Measurements from ENCODE around the gene PPY.
"Not testable (repeated sequence)": the region's sequence is repeated elsewhere in the genome, so short reads cannot be mapped to it uniquely, and the experiment has no call there.

Gene PPY

GRCh38 chr17:43898446-43898845 is 43.8 kb downstream of the PPY start:
- Histone ChIP-seq H4K20me1 (ENCODE audit: insufficient read depth, low read length, poor library complexity, severe bottlenecking) (no peaks in the 10 kb centered on the region), H3K36me3 (ENCODE audit: insufficient read depth, low read length) (no peaks in the 10 kb centered on the region), H3K4me2 (ENCODE audit: low read depth, low read length, poor library complexity, severe bottlenecking) (peak overlapping the region; percentile 31), H3K4me1 (ENCODE audit: insufficient read depth, low read length, poor library complexity, severe bottlenecking) (peaks cover 25% of the 10 kb centered on the region), H3K9ac (ENCODE audit: low read depth, low read length, poor library complexity, severe bottlenecking) (no peak overlapping the region), H3F3A (ENCODE audit: low read depth) (no peaks in the 10 kb centered on the region), H3K4me3 (ENCODE audit: low read length, poor library complexity, severe bottlenecking) (no peak overlapping the region), H2AFZ (ENCODE audit: low read length) (no peak overlapping the region), H3K27me3 (ENCODE audit: insufficient read depth, low read length, poor library complexity, severe bottlenecking) (no peaks in the 10 kb centered on the region), H3K79me2 (ENCODE audit: insufficient read depth, low read length) (peaks cover 5% of the 10 kb centered on the region; the same call in 1 of the 2 replicates), H3K9me3 (ENCODE audit: insufficient read depth, low read depth, low read length) (no peaks in the 10 kb centered on the region), H3K9me2 (replicated peaks; ENCODE audit: low read depth, low read length) (no peaks in the 10 kb centered on the region)
- TF ChIP-seq EZH2phosphoT487 (IDR thresholded peaks at IDR 0.05; ENCODE audit: borderline replicate concordance) (no peak), CTCF (conservative IDR thresholded peaks at IDR 0.05; ENCODE audit: low read length) (no peak)

- Histone ChIP-seq H3K9me3 (ENCODE audit: insufficient read depth, low read depth, low read length) (no peaks in the 10 kb centered on the region), H4K20me1 (ENCODE audit: insufficient read depth, low read length, poor library complexity, severe bottlenecking) (no peaks in the 10 kb centered on the region)
Observed at GRCh38 chr17:43897831-43898230, 44.4 kb downstream of the PPY start.

DNA sequence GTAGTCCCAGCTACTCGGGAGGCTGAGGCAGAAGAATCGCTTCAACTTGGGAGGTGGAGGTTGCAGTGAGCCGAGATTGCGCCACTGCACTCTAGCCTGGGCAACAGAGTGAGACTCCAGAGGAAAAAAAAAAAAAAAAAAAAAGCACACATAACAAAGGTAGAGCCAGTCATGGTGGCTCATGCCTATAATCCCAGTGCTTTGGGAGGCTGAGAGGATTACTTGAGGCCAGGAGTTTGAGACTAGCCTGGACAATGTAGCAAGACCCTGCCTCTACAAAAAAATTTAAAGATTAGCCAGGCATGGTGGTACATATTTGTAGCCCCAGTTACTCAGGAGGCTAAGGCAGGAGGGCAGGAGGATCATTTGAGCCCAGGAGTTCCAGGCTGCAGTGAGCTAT is 47.8 kb downstream of the PPY start:
- not testable (repeated sequence) for H3K27me3 ChIP-seq (ENCODE audit: insufficient read depth, low read length, poor library complexity, severe bottlenecking); H4K20me1 ChIP-seq (ENCODE audit: insufficient read depth, low read length, poor library complexity, severe bottlenecking); H3K9me3 ChIP-seq (ENCODE audit: insufficient read depth, low read depth, low read length); H3K36me3 ChIP-seq (ENCODE audit: insufficient read depth, low read length); H3F3A ChIP-seq (ENCODE audit: low read depth); H3K79me2 ChIP-seq (ENCODE audit: insufficient read depth, low read length); H3K9ac ChIP-seq (ENCODE audit: low read depth, low read length, poor library complexity, severe bottlenecking); H3K4me1 ChIP-seq (ENCODE audit: insufficient read depth, low read length, poor library complexity, severe bottlenecking); H2AFZ ChIP-seq (ENCODE audit: low read length); H3K9me2 ChIP-seq (replicated peaks; ENCODE audit: low read depth, low read length); H3K4me2 ChIP-seq (ENCODE audit: low read depth, low read length, poor library complexity, severe bottlenecking); H3K4me3 ChIP-seq (ENCODE audit: low read length, poor library complexity, severe bottlenecking)

More at GRCh38 chr17:43897831-43898230, 44.4 kb downstream of the PPY start:
- TF ChIP-seq EZH2phosphoT487 (IDR thresholded peaks at IDR 0.05; ENCODE audit: borderline replicate concordance) = no peak
- TF ChIP-seq CTCF (conservative IDR thresholded peaks at IDR 0.05; ENCODE audit: low read length) = no peak
- H3K4me3 ChIP-seq (ENCODE audit: low read length, poor library complexity, severe bottlenecking) = no peak overlapping the region
- no peak overlapping the region for H3K9ac ChIP-seq (ENCODE audit: low read depth, low read length, poor library complexity, severe bottlenecking)
- H3K4me1 ChIP-seq (ENCODE audit: insufficient read depth, low read length, poor library complexity, severe bottlenecking) = peaks cover 25% of the 10 kb centered on the region
- no peaks in the 10 kb centered on the region for H3K36me3 ChIP-seq (ENCODE audit: insufficient read depth, low read length)
- no peaks in the 10 kb centered on the region for H3F3A ChIP-seq (ENCODE audit: low read depth)
- H3K79me2 ChIP-seq (ENCODE audit: insufficient read depth, low read length) = peaks cover 5% of the 10 kb centered on the region; the same call in 1 of the 2 replicates
- H3K9me2 ChIP-seq (replicated peaks; ENCODE audit: low read depth, low read length) = no peaks in the 10 kb centered on the region
- H3K4me2 ChIP-seq (ENCODE audit: low read depth, low read length, poor library complexity, severe bottlenecking) = peak overlapping the region; percentile 31
- no peak overlapping the region for H2AFZ ChIP-seq (ENCODE audit: low read length)
- no peaks in the 10 kb centered on the region for H3K27me3 ChIP-seq (ENCODE audit: insufficient read depth, low read length, poor library complexity, severe bottlenecking)

- no peak overlapping the region for H3K4me3 ChIP-seq (ENCODE audit: low read length, poor library complexity, severe bottlenecking)
- H3K79me2 ChIP-seq (ENCODE audit: insufficient read depth, low read length) = no peaks in the 10 kb centered on the region
- TF ChIP-seq EZH2phosphoT487 (IDR thresholded peaks at IDR 0.05; ENCODE audit: borderline replicate concordance) = no peak
- no peak for TF ChIP-seq CTCF (conservative IDR thresholded peaks at IDR 0.05; ENCODE audit: low read length)
- no peaks in the 10 kb centered on the region for H3K9me3 ChIP-seq (ENCODE audit: insufficient read depth, low read depth, low read length)
- H3K9ac ChIP-seq (ENCODE audit: low read depth, low read length, poor library complexity, severe bottlenecking) = no peak overlapping the region
- H3K4me1 ChIP-seq (ENCODE audit: insufficient read depth, low read length, poor library complexity, severe bottlenecking) = no peaks in the 10 kb centered on the region
- H3K4me2 ChIP-seq (ENCODE audit: low read depth, low read length, poor library complexity, severe bottlenecking) = no peak overlapping the region
- H3K9me2 ChIP-seq (replicated peaks; ENCODE audit: low read depth, low read length) = no peaks in the 10 kb centered on the region
- H3K36me3 ChIP-seq (ENCODE audit: insufficient read depth, low read length) = no peaks in the 10 kb centered on the region
- no peaks in the 10 kb centered on the region for H4K20me1 ChIP-seq (ENCODE audit: insufficient read depth, low read length, poor library complexity, severe bottlenecking)
- H3F3A ChIP-seq (ENCODE audit: low read depth) = no peaks in the 10 kb centered on the region
- H3K27me3 ChIP-seq (ENCODE audit: insufficient read depth, low read length, poor library complexity, severe bottlenecking) = no peaks in the 10 kb centered on the region
- H2AFZ ChIP-seq (ENCODE audit: low read length) = no peak overlapping the region
Observed at GRCh38 chr17:43892647-43892952, 49.7 kb downstream of the PPY start.
